Adrenal gland (tissue), 12 donors: ENCODE data around the gene TSPYL2. TPM values are rescaled to one million over a fixed set of nuclear protein-coding genes. Genes with fewer than 3 reads are reported as not detected.
A peak's percentile ranks its signal among the peaks of the same experiment; 100 is the strongest.

Experiments
- DNase-seq, 7 donors: peaks; one replicate each; pipeline ENCODE4 v3.0.0-alpha.2; 2019 to 2020
- H3K27ac ChIP-seq, 5 donors: fragments of 200-600 bp; sonication (generic) in 4 of 5; 1 replicate in 3 of 5; 2 replicates in 2 of 5; pipeline versions ENCODE4 v1.5.1 to v1.8.0; 2016 to 2020; ENCODE audit warnings: mild to moderate bottlenecking in 1 of 5
- H3K27me3 ChIP-seq: fragments of 200-600 bp; 2 replicates; pipeline ENCODE4 v1.8.0; 2021
- H3K36me3 ChIP-seq, 2 donors: fragments of 200-600 bp; replicated peaks in 1 of 2; 1 replicate in 1 of 2; 2 replicates in 1 of 2; pipeline versions ENCODE4 v1.5.1 to v1.8.0; 2018 to 2022
- H3K4me1 ChIP-seq, 2 donors: fragments of 200-600 bp; replicated peaks in 1 of 2; 1 replicate in 1 of 2; 2 replicates in 1 of 2; pipeline versions ENCODE4 v1.5.1 to v1.8.0; 2018 to 2021
- H3K4me3 ChIP-seq, 4 donors: fragments of 200-600 bp; sonication (generic) in 3 of 4; one replicate each; pipeline ENCODE4 v1.5.1; 2016 to 2018
- H3K9me3 ChIP-seq, 3 donors: fragments of 200-600 bp; sonication (generic) in 1 of 3; replicated peaks in 1 of 3; 1 replicate in 2 of 3; 2 replicates in 1 of 3; pipeline versions ENCODE4 v1.5.1 to v1.8.0; 2016 to 2021
- POLR2A ChIP-seq, 2 donors: fragments of 450-650 bp; IDR thresholded peaks; one replicate each; pipeline ENCODE4 v1.6.1; 2017; ENCODE audit warnings: antibody characterized with exemption in 2 of 2, mild to moderate bottlenecking in 2 of 2, moderate library complexity in 1 of 2
- WGBS, 4 donors: extraction: QIAGEN DNeasy Blood & Tissue Kit in 2 of 4; methylation state at CpG; one replicate each; pipeline versions ENCODE4 v1.1.5 to v1.1.7; 2013 to 2017; 5-methylcytosine and 5-hydroxymethylcytosine counted together
- intact Hi-C, 2 donors: fragments of 100-400 bp; cut with DNase I; formaldehyde crosslinking; loops; one replicate each; pipeline versions ENCODE4 v1.14.1 to v1.15.0; 2022 to 2023
- polyA plus RNA-seq, 3 donors: library from polyadenylated mRNA; stranded (reverse); fragments of 200-250 nt in 2 of 3; fragments of 350-450 nt in 1 of 3; fragmentation: Illumina TruSeq in 1 of 3; extraction: RNeasy Lipid Tissue Mini Kit (QIAGEN cat#74804) in 1 of 3; gene quantifications; one replicate each; pipeline ENCODE4 v1.2.3, GENCODE V29; 2013 to 2014
- total RNA-seq, 9 donors: library from RNA; depleted of rRNA in 4 of 9; stranded (reverse); fragments of >200 nt in 4 of 9; fragments of 120-200 nt in 1 of 9; fragmentation: NEBNext Ultra II Directional in 1 of 9; extraction: Animal tissue kit (Norgen Biotek cat#: 25700) in 1 of 9; gene quantifications; one replicate each; pipeline versions ENCODE4 v1.1.0 to v1.2.4, GENCODE V29; 2013 to 2023
- TF ChIP-seq, protein P1 (sequence below), 6 experiments: fragments of 450-650 bp in 4 of 6; fragments of 200-600 bp in 2 of 6; sonication (generic) in 1 of 6; IDR thresholded peaks; 1 replicate in 5 of 6; 2 replicates in 1 of 6; pipeline versions ENCODE4 v1.5.1 to v1.8.0; 2016 to 2021; ENCODE audit warnings: antibody characterized with exemption in 6 of 6, mild to moderate bottlenecking in 2 of 6, moderate library complexity in 1 of 6
- donor health status: healthy with polysubstance abuse.
- donor health status: Bipolar disorder and iron deficiency.
- donor health status: DM: yes; HTN: yes; CAD: no.
- donor health status: DM: no; HTN: no; CAD: no.
- donor health status: DM: no; HTN: no; CAD: no.
- donor health status: DM: yes; HTN: yes; CAD: no.

Gene TSPYL2
- total and polyA plus RNA-seq, 12 donors, result 35.5 to 536 (median 90.7) TPM

DNA sequence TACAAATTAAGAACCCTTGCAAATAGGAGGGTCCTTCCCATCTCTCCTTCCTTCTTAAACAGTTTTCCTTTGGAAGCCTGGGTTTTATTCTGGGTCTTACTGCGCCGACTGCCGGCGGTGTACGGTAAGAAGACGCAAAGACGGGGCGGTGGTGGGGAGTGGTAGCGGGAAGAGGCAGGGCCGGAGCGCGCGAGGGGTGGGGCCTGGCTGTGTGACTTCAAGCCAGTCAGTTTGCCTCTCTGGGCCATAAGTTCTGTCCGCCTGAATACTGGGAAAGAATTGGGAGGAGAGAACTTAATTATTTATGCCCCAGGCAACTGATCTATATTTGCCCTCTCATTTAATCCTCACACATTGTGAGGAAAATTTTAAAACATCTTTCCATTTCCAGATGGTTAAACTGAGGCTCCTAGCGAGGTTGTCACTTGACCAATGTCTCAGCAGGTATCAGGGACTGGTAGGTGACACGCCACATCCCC is 11.0 kb downstream of the TSPYL2 start:
- intact Hi-C loops, result no loop called here
- TF ChIP-seq POLR2A (IDR thresholded peaks at IDR 0.05), result no peak
- TF ChIP-seq, protein P1, sequence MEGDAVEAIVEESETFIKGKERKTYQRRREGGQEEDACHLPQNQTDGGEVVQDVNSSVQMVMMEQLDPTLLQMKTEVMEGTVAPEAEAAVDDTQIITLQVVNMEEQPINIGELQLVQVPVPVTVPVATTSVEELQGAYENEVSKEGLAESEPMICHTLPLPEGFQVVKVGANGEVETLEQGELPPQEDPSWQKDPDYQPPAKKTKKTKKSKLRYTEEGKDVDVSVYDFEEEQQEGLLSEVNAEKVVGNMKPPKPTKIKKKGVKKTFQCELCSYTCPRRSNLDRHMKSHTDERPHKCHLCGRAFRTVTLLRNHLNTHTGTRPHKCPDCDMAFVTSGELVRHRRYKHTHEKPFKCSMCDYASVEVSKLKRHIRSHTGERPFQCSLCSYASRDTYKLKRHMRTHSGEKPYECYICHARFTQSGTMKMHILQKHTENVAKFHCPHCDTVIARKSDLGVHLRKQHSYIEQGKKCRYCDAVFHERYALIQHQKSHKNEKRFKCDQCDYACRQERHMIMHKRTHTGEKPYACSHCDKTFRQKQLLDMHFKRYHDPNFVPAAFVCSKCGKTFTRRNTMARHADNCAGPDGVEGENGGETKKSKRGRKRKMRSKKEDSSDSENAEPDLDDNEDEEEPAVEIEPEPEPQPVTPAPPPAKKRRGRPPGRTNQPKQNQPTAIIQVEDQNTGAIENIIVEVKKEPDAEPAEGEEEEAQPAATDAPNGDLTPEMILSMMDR (IDR thresholded peaks at IDR 0.05), result peak; percentile 35 to 71 (median 60)
- Histone ChIP-seq H3K27ac (peak overlapping the region; percentile 86 to 98 (median 90)), H3K36me3 (no peaks in the 10 kb centered on the region), H3K27me3 (no peaks in the 10 kb centered on the region), H3K4me3 (peak overlapping the region in 2 of 4 donors; percentile 19 to 66), H3K4me1 (peaks cover 0 to 9% of the 10 kb centered on the region in 2 donors), H3K9me3 (no peaks in the 10 kb centered on the region)
- 1 to 36% (median 13%) methylated on average over 16 of the region's 16 CpGs for WGBS, 4 donors
- DNase-seq, result peak; percentile 76 to 90 (median 86)

DNA sequence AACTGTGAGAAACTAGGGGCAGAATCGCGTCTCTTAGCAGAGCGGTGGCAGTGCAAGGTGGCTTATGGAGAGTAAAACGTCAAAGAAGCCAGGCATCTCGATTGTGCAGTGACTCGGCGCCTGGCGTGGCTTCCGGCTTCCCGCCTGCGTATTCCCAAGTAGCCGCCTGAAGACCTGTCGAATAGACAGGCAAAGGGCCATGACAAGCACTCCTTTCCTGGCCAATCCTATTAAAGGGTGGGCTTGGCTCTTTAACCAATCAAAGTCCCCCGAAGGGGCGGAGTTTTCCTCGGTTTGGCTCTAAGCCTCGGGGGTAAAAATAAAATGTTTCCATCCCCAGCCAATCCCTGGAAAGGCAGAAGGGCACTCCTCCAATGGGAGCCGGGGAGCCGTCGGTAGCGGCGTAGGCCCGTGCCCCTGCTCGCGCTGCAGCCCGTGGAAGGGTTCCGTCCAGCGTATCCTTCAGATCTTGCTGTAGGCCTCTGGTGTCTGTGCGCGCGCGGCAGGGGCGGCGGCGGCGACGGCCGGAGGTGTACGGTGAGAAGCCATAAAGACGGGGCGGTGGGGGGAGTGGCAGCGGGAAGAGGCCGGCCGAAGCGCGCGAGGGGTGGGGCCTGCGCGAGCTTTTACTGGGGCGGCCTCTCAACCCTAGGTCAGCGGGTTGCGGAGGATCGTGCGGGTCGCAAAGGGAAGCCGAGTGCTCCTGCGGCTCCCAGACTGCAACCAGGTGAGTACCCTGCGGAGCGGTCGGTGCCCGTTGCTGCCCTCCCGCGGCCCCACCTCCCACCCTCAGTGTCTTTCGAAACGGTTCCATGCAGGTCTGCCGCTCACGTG is 11.8 kb downstream of the TSPYL2 start, which contains the start of gene KANTR:
KANTR (plus strand) TSS at position 395 of the 834 bp plus-strand sequence. CDS start 30,131 bp downstream, outside the sequence.
- no peaks in the 10 kb centered on the region for H3K27me3 ChIP-seq
- no peaks in the 10 kb centered on the region for H3K36me3 ChIP-seq
- TF ChIP-seq, protein P1 (IDR thresholded peaks at IDR 0.05), result no peak
- TF ChIP-seq POLR2A (IDR thresholded peaks at IDR 0.05), result peak; percentile 7 to 87
- intact Hi-C loops, result no loop called here
- peak within 1 kb of the TSS; percentile 88 to 98 (median 90) for H3K27ac ChIP-seq
- H3K4me1 ChIP-seq, result peaks cover 0 to 8% of the 10 kb centered on the region in 2 donors
- H3K9me3 ChIP-seq, result no peaks in the 10 kb centered on the region
- peak within 1 kb of the TSS; percentile 33 to 69 (median 52) for H3K4me3 ChIP-seq
- peak; percentile 86 to 96 (median 93) for DNase-seq
- WGBS, 4 donors, result 1 to 37% (median 28%) methylated on average over 31 to 67 of the region's 67 CpGs; no CpG with 5 or more reads in 1 of the 4 donors

- intact Hi-C loops, result no loop called here
- H3K27ac ChIP-seq, result peak overlapping the region in 4 of 5 donors; percentile 88 to 97 (median 90)
Observed at GRCh38 chrX:53094582-53094905, 12.4 kb downstream of the TSPYL2 start.

DNA sequence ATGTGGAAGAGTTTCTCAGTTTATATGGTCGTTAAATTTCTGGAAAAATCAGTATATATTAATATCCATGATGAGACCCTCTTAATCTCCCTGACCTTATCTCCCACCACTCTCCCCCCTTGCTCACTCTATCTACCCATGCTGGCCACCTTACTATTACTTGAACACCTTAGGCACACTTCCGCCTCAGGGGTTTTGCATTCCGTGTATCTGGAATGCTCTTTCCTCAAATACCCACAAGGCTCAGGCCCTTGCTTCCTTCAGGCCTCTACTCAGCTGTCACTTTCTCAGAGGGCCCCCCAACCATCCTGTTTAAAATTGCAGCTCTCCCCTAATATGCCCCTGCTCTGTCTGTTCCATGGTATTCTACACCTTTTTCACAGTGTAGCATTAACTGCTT is 13.6 kb downstream of the TSPYL2 start:
- Histone ChIP-seq H3K27ac (no peak overlapping the region), H3K4me1 (peaks cover 0 to 8% of the 10 kb centered on the region in 2 donors), H3K9me3 (no peaks in the 10 kb centered on the region), H3K4me3 (no peak overlapping the region), H3K36me3 (no peaks in the 10 kb centered on the region), H3K27me3 (no peaks in the 10 kb centered on the region)
- WGBS, 4 donors, result 75 to 85% (median 77%) methylated on average over 3 of the region's 3 CpGs
- no peak for DNase-seq
- intact Hi-C loops, result no loop called here
- TF ChIP-seq, protein P1 (IDR thresholded peaks at IDR 0.05), result no peak
- TF ChIP-seq POLR2A (IDR thresholded peaks at IDR 0.05), result no peak

More at GRCh38 chrX:53094582-53094905, 12.4 kb downstream of the TSPYL2 start:
- H3K4me1 ChIP-seq, result peaks cover 0 to 8% of the 10 kb centered on the region in 2 donors
- H3K27me3 ChIP-seq, result no peaks in the 10 kb centered on the region
- H3K4me3 ChIP-seq, result peak overlapping the region; percentile 33 to 69 (median 52)
- 0 to 31% (median 15%) methylated on average over 2 to 5 of the region's 5 CpGs for WGBS, 4 donors
- DNase-seq, result no peak
- TF ChIP-seq POLR2A (IDR thresholded peaks at IDR 0.05), result no peak
- TF ChIP-seq, protein P1 (IDR thresholded peaks at IDR 0.05), result no peak
- H3K9me3 ChIP-seq, result no peaks in the 10 kb centered on the region
- no peaks in the 10 kb centered on the region for H3K36me3 ChIP-seq
